Hepatic stellate cell (primary cell): Measurements from ENCODE around the gene BCR.

ENCODE experiments used
- DNase-seq: peaks from one replicate; pipeline ENCODE4 v3.0.0; 2011; ENCODE audit warnings: low spot score

Gene BCR

GRCh38 chr22:23177197-23177596 is 3.1 kb upstream of the BCR start:
- DNase-seq = no peak

GRCh38 chr22:23178512-23179254 is 1.6 kb upstream of the BCR start:
- DNase-seq = peak; percentile 91

- no peak for DNase-seq
Observed at GRCh38 chr22:23179381-23180299, 669 bp upstream of the BCR start.

GRCh38 chr22:23180893-23181720 is 798 bp downstream of the BCR start:
- no peak for DNase-seq

- DNase-seq = no peak
Observed at GRCh38 chr22:23181721-23182308, 1.5 kb downstream of the BCR start.

GRCh38 chr22:23182309-23183060 is 2.2 kb downstream of the BCR start:
- DNase-seq = no peak

- peak; percentile 61 for DNase-seq
Observed at GRCh38 chr22:23183061-23183698, 2.9 kb downstream of the BCR start.

GRCh38 chr22:23184100-23184763 is 3.9 kb downstream of the BCR start:
- no peak for DNase-seq

GRCh38 chr22:23184764-23185113 is 4.4 kb downstream of the BCR start:
- no peak for DNase-seq

GRCh38 chr22:23187211-23187610 is 6.9 kb downstream of the BCR start:
- DNase-seq = no peak

GRCh38 chr22:23187871-23188700 is 7.8 kb downstream of the BCR start:
- DNase-seq = no peak

- DNase-seq = no peak
Observed at GRCh38 chr22:23190526-23190925, 10.2 kb downstream of the BCR start.

GRCh38 chr22:23192133-23192532 is 11.8 kb downstream of the BCR start:
- no peak for DNase-seq

GRCh38 chr22:23192558-23192957 is 12.2 kb downstream of the BCR start:
- no peak for DNase-seq

- no peak for DNase-seq
Observed at GRCh38 chr22:23193196-23193827, 13.0 kb downstream of the BCR start.

GRCh38 chr22:23193882-23194281 is 13.6 kb downstream of the BCR start:
- DNase-seq = no peak

- no peak for DNase-seq
Observed at GRCh38 chr22:23196165-23196564, 15.9 kb downstream of the BCR start.

- DNase-seq = no peak
Observed at GRCh38 chr22:23197836-23198235, 17.5 kb downstream of the BCR start.

- no peak for DNase-seq
Observed at GRCh38 chr22:23199159-23199558, 18.9 kb downstream of the BCR start.
